C4-2B (cell line): ENCODE measurements around the gene SMG6.

ENCODE experiments used
- CTCF ChIP-seq: fragments of 450-650 bp; conservative IDR thresholded peaks from 2 replicates; pipeline ENCODE4 v1.5.1; 2017; ENCODE audit warnings: mild to moderate bottlenecking
- ZFX ChIP-seq: fragments of 450-650 bp; IDR thresholded peaks from 2 replicates; pipeline ENCODE4 v1.6.1; 2017

DNA sequence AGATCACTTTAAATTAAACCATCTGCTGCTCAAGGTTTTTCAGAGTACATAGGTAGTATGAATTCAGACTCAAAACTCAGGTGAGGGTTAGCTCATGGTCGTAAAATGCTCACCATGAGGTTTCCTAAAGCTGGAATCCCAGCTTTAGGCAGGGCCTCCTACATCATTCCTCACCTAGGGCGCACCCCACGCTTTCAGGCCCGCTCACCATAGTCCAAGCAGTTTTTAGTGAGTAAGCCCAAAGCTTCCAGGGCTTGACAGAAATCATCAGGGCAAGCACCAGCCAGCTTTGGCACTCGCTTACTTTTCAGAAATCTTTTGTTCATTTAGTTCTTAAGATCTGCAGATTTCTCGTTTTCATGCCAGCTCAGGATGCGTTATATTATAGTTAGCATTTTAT is 158.9 kb downstream of the SMG6 start:
- TF ChIP-seq CTCF (no peak), ZFX (no peak)
